Prostate gland (tissue), 2 donors: ENCODE results near the gene ZMYND19. TPM values are rescaled to one million over a fixed set of nuclear protein-coding genes. Genes with fewer than 3 reads are reported as not detected.
"Not testable (repeated sequence)": the region's sequence is repeated elsewhere in the genome, so short reads cannot be mapped to it uniquely, and the experiment has no call there.

Experiments
- DNase-seq: peaks from one replicate; pipeline ENCODE4 v3.0.0-alpha.2; 2019; ENCODE audit warnings: low spot score
- H3K27ac ChIP-seq, 2 donors: fragments of 200-600 bp; sonication (generic); 2 replicates each; pipeline ENCODE4 v1.5.1; 2017 to 2019
- H3K27me3 ChIP-seq: fragments of 200-600 bp; sonication (generic); replicated peaks from 2 replicates; pipeline ENCODE4 v1.5.1; 2019; ENCODE audit not compliant: insufficient read depth
- H3K36me3 ChIP-seq, 2 donors: fragments of 200-600 bp; sonication (generic); 1 replicate in 1 of 2; 2 replicates in 1 of 2; pipeline versions ENCODE4 v1.5.1 to v1.8.1; 2017 to 2019
- H3K4me1 ChIP-seq: fragments of 200-600 bp; sonication (generic); replicated peaks from 2 replicates; pipeline ENCODE4 v1.5.1; 2019
- H3K4me3 ChIP-seq, 2 donors: fragments of 200-600 bp; sonication (generic); 2 replicates each; pipeline ENCODE4 v1.5.1; 2017 to 2019
- H3K9me3 ChIP-seq: fragments of 200-600 bp; sonication (generic); 2 replicates; pipeline ENCODE4 v1.5.1; 2017
- CTCF ChIP-seq, 4 experiments: fragments of 200-600 bp in 2 of 4; fragments of 450-650 bp in 2 of 4; sonication (generic) in 2 of 4; IDR thresholded peaks; 1 replicate in 3 of 4; 2 replicates in 1 of 4; pipeline ENCODE4 v1.5.1; 2016 to 2019; ENCODE audit warnings: antibody characterized with exemption in 4 of 4, mild to moderate bottlenecking in 2 of 4, moderate library complexity in 2 of 4
- POLR2A ChIP-seq: fragments of 450-650 bp; IDR thresholded peaks from one replicate; pipeline ENCODE4 v1.6.1; 2016; ENCODE audit warnings: antibody characterized with exemption, mild to moderate bottlenecking
- POLR2AphosphoS5 ChIP-seq: sonication (generic); formaldehyde crosslinking; IDR thresholded peaks from one replicate; pipeline ENCODE4 v1.6.1; 2017; ENCODE audit warnings: antibody characterized with exemption
- WGBS: methylation state at CpG from one replicate; pipeline ENCODE4 v1.1.5; 2018; 5-methylcytosine and 5-hydroxymethylcytosine counted together
- intact Hi-C: fragments of 100-400 bp; cut with DNase I; formaldehyde crosslinking; loops from one replicate; pipeline ENCODE4 v1.14.2; 2022
- total RNA-seq, 2 donors: library from RNA; depleted of rRNA; stranded (reverse); fragments of >200 nt; gene quantifications; one replicate each; pipeline ENCODE4 v1.1.0, GENCODE V29; 2016

The ZMYND19 gene
- total RNA-seq, 2 donors from 2014 or later, result 20.8 to 34.8 TPM

DNA sequence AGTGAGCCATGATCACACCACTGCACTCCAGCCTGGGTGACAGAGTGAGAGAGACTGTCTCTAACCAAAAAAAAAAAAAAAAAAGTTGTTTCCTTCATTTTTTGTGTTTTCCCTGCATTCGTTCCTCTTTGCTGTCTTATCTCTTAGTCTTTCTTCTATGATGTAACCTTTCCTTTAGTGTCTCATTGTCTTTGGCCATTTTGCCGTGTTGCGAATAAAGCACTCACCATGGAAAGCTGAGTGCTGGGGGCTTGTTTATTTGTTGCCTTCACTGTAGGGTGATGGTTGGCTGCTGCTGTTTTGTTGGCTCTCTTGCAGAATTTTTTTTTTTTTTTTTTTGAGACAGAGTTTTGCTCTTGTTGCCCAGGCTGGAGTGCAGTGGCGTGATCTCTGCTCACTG, 36.2 kb upstream of the ZMYND19 start:
- Histone ChIP-seq H3K9me3 (no peaks in the 10 kb centered on the region), H3K27ac (no peak overlapping the region), H3K27me3 (no peaks in the 10 kb centered on the region), H3K4me3 (no peak overlapping the region), H3K4me1 (peaks cover 8% of the 10 kb centered on the region), H3K36me3 (no peaks in the 10 kb centered on the region)
- TF ChIP-seq CTCF (IDR thresholded peaks at IDR 0.05), result no peak
- no peak for TF ChIP-seq POLR2AphosphoS5
- TF ChIP-seq POLR2A, result no peak
- no peak for DNase-seq
- WGBS, result 81% methylated on average over 4 of the region's 4 CpGs
- intact Hi-C loops, result no loop called here

DNA sequence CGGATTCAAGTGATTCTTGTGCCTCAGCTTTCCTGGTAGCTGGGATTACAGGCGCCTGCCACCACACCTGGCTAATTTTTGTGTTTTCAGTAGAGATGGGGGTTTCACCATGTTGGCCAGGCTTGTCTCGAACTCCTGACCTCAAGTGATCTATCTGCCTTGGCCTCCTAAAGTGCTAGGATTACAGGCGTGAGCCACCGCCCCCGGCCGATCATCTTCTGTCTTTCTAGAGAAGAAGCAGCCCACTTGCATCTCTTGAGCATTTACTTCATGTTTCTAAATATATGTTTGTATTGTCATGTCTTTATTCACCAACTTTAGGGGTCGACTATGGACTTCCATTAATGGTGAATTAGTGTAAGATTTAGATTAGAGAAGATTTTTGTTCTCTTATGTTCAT, 31.9 kb upstream of the ZMYND19 start:
- peaks cover 20% of the 10 kb centered on the region for H3K4me1 ChIP-seq
- H3K36me3 ChIP-seq, H3K27me3 ChIP-seq, H3K4me3 ChIP-seq, H3K27ac ChIP-seq, H3K9me3 ChIP-seq, DNase-seq, intact Hi-C loops: not testable (repeated sequence)
- WGBS, result 90% methylated on average over 8 of the region's 8 CpGs

DNA sequence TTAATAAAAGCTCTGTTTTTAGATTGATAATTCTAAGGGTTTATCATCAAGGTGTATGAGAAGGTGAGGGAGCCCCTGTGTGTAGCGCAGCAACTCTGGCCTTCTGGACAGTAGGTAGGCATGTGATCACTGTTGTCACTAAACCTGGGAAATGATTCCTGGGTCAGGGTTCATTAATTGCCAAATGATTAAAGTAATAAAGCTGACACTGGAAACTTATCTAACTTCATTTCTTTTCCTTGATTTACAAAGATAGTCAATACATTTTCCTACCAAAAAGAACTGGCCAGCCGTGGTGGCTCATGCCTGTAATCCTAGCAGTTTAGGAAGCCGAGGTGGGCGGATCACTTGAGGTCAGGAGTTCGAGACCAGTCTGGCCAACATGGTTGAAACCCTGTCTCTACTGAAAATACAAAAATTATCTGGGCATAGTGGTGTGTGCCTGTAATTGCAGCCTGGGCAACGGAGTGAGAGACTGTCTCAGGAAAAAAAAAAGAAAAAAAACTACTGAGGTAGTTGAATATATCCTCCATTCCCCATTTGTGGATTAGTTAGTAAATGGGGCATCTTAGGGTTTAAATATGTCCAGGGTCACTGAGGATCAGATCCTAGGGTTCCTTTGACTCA, 30.9 kb upstream of the ZMYND19 start:
- H3K4me3 ChIP-seq, result no peak overlapping the region
- no peak for DNase-seq
- intact Hi-C loops, result no loop called here
- peaks cover 21% of the 10 kb centered on the region for H3K4me1 ChIP-seq
- H3K36me3 ChIP-seq, result no peaks in the 10 kb centered on the region
- H3K27me3 ChIP-seq, result no peaks in the 10 kb centered on the region
- TF ChIP-seq CTCF (IDR thresholded peaks at IDR 0.05), result peak in 2 of 4 experiments; percentile 13 to 14
- TF ChIP-seq POLR2A, result no peak
- no peak for TF ChIP-seq POLR2AphosphoS5
- no peak overlapping the region for H3K27ac ChIP-seq
- 48% methylated on average over 6 of the region's 6 CpGs for WGBS
- no peaks in the 10 kb centered on the region for H3K9me3 ChIP-seq

DNA sequence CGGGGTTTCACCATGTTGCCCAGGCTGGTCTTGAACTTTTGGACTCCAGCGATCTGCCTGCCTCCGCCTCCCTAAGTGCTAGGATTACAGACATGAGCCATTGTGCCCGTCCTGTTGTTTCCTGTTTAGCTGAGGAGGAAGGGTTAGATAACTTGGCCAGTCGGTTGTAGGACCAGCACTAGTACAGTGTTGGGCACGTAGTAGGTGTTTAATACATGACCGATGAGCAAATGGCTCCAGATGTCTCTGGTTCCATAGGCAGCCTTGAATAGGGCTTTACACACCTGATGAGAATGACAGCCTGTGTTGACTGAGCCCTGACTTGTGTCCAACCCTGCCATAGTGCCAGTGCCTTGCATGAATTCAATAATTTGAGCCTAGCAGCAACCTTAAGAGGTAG, 30.3 kb upstream of the ZMYND19 start:
- no peaks in the 10 kb centered on the region for H3K36me3 ChIP-seq
- H3K4me3 ChIP-seq, result no peak overlapping the region
- H3K27ac ChIP-seq, result no peak overlapping the region
- H3K27me3 ChIP-seq, result no peaks in the 10 kb centered on the region
- TF ChIP-seq CTCF (IDR thresholded peaks at IDR 0.05), result no peak
- no peak for TF ChIP-seq POLR2A
- no peak for TF ChIP-seq POLR2AphosphoS5
- intact Hi-C loops, result no loop called here
- no peak for DNase-seq
- H3K9me3 ChIP-seq, result no peaks in the 10 kb centered on the region
- peaks cover 21% of the 10 kb centered on the region for H3K4me1 ChIP-seq
- WGBS, result 73% methylated on average over 7 of the region's 7 CpGs

GRCh38 chr9:137620048-137620405, 29.7 kb upstream of the ZMYND19 start:
- 48% methylated on average over 4 of the region's 4 CpGs for WGBS
- H3K27me3 ChIP-seq, result no peaks in the 10 kb centered on the region
- peak overlapping the region in 1 of 2 donors; percentile 85 for H3K27ac ChIP-seq
- peaks cover 21% of the 10 kb centered on the region for H3K4me1 ChIP-seq
- intact Hi-C loops, result no loop called here
- DNase-seq, result no peak
- H3K36me3 ChIP-seq, result no peaks in the 10 kb centered on the region
- TF ChIP-seq POLR2A (no peak), POLR2AphosphoS5 (no peak), CTCF (IDR thresholded peaks at IDR 0.05) (no peak)
- H3K9me3 ChIP-seq, result no peaks in the 10 kb centered on the region
- peak overlapping the region; percentile 61 to 76 for H3K4me3 ChIP-seq
